A549 treated with AZD9567 at 1 μM for 4 hours (cell line): ENCODE results near the gene RGS7BP. TPM values are rescaled to one million over a fixed set of nuclear protein-coding genes. Genes with fewer than 3 reads are reported as not detected.

Experiments
- total RNA-seq: library from RNA; stranded (reverse); fragments of 200-300 nt; extraction: Qiagen RNA extraction; gene quantifications from 5 replicates; pipeline ENCODE4 v1.2.3, GENCODE V29; 2022; ENCODE audit not compliant: insufficient read depth

Gene RGS7BP
- total RNA-seq, result not detected in 5 replicates

DNA sequence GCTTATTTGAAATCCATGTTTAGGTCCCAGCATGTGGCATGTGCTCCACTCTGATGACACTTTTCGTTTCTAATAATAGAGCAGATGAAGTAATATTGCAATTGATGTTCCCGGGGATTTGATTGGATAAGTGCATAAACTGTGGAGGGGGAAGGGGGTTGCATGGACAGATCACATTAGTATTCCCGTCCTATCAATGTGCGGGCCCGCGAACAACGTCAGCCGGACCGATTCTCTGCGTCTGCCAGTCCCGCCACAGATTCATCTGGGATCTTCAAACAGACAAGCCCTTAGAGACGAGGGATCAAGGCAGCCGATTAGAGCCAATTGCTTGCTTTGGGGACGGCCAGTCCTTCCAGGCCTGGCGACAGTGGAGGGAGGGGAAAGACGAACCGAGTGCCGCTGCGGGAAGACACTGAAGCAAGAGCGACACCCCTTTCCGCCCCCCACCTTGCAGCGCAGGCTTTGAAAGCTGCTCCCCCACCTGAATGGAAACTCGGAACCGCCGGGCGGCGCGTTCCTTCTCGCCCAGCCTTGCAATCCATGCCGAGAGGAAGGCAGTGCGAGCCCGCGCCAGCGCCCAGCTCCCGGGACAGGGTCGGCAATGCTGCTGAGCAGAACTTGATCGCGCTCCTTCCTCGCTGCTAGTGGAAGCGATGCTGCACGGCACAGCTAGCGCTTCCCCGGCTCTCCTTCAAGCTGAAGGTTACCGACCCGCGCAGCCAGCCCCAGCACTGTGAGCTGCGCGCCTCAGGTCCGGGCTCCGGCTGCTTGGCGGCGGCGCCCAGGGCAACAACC, at the start of gene RGS7BP:
Gene RGS7BP, plus strand, starts transcription at position 247 of the 798 bp plus-strand sequence. CDS start 610 bp downstream, outside the sequence.

Other genes starting within 250 kb of the RGS7BP start
- 0.13 TPM in 1 of 5 replicates, not detected in the others for gene SHISAL2B, start 184.5 kb downstream of the RGS7BP start, total RNA-seq